Calu3 (cell line): ENCODE results near the gene CTDNEP1. TPM values are rescaled to one million over a fixed set of nuclear protein-coding genes. Genes with fewer than 3 reads are reported as not detected.

Experiments
- BruUV-seq: library from RNA; stranded (reverse); fragments of 400-500 nt; replicated peaks from 2 replicates; lab custom pipeline; 2021; lab: Mats Ljungman, UMichigan
- CTCF ChIA-PET: fragments of 300-600 bp; sonication (Branson Sonifier 250); formaldehyde crosslinking; loops from one replicate; lab custom pipeline; 2022; ENCODE audit warnings: antibody characterized with exemption; lab: Charles Lee
- DNase-seq: peaks from one replicate; pipeline ENCODE4 v3.0.0; 2022
- H3K27ac Mint-ChIP-seq: one replicate; pipeline ENCODE4 v1.8.0; 2022; ENCODE audit warnings: mixed read lengths; ENCODE audit not compliant: unreplicated experiment
- H3K27me3 Mint-ChIP-seq: one replicate; pipeline ENCODE4 v1.8.0; 2022; ENCODE audit warnings: mixed read lengths; ENCODE audit not compliant: unreplicated experiment
- H3K36me3 Mint-ChIP-seq: one replicate; pipeline ENCODE4 v1.8.0; 2022; ENCODE audit warnings: mild to moderate bottlenecking, moderate library complexity, mixed read lengths; ENCODE audit not compliant: insufficient read depth, unreplicated experiment
- H3K4me1 Mint-ChIP-seq: one replicate; pipeline ENCODE4 v1.8.0; 2022; ENCODE audit warnings: mild to moderate bottlenecking, low read depth, mixed read lengths; ENCODE audit not compliant: unreplicated experiment
- H3K4me3 Mint-ChIP-seq: one replicate; pipeline ENCODE4 v1.8.0; 2022; ENCODE audit warnings: mild to moderate bottlenecking, low read depth, moderate library complexity, mixed read lengths; ENCODE audit not compliant: unreplicated experiment
- H3K9me3 Mint-ChIP-seq: one replicate; pipeline ENCODE4 v1.8.0; 2022; ENCODE audit warnings: low read depth, mixed read lengths; ENCODE audit not compliant: unreplicated experiment
- CTCF ChIP-seq: fragments of 200-600 bp; IDR thresholded peaks from one replicate; pipeline ENCODE4 v1.8.0; 2022; ENCODE audit warnings: antibody characterized with exemption; ENCODE audit not compliant: unreplicated experiment
- intact Hi-C: fragments of 100-400 bp; cut with micrococcal nuclease; formaldehyde crosslinking; loops from one replicate; pipeline ENCODE4 v1.10.0; 2022; ENCODE audit not compliant: unreplicated experiment
- microRNA-seq: library from miRNA; unstranded; fragments of <30 nt; microRNA quantifications from one replicate; pipeline ENCODE4 v1.2.0, GENCODE V29; 2022
- total RNA-seq: library from RNA; stranded (reverse); gene quantifications from 2 replicates; pipeline ENCODE4 v1.2.3, GENCODE V29; 2022

The CTDNEP1 gene
- total RNA-seq, 1 experiment from 2014 or later = 85.2 TPM

- intact Hi-C loops = no loop called here
- Mint-ChIP-seq H3K4me1 (no peaks in the 10 kb centered on the region), H3K27ac (no peak overlapping the region), H3K36me3 (no peaks in the 10 kb centered on the region), H3K4me3 (no peak overlapping the region), H3K27me3 (peaks cover 17% of the 10 kb centered on the region), H3K9me3 (no peaks in the 10 kb centered on the region)
- BruUV-seq = no TSS peak
- CTCF ChIA-PET = no interaction called here
- DNase-seq = no peak
- no peak for TF ChIP-seq CTCF
Observed at GRCh38 chr17:7196651-7197401, 54.7 kb downstream of the CTDNEP1 start.

DNA sequence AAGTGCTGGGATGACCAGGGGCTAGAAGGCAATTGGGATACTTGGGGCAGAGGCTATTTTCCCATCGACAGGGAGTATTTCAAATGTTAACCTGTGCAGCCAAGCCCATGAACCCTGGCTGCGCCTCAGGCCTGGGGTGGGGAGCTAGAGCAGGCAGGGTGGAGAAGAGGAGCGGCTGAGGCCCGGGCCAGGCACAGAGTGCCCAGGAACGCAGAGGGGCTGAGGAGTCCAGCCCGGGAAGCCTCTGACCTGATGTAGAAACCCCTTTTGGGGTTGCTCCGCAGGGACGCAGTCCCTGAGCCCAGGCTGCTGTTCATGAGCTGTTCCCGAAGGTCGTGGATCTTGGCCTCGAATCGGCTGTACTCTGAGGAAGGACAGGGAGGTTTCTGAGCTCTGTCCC is 55.6 kb downstream of the CTDNEP1 start:
- no TSS peak for BruUV-seq
- Mint-ChIP-seq H3K9me3 (no peaks in the 10 kb centered on the region), H3K27me3 (peaks cover 21% of the 10 kb centered on the region), H3K4me1 (no peaks in the 10 kb centered on the region), H3K36me3 (no peaks in the 10 kb centered on the region), H3K4me3 (no peak overlapping the region), H3K27ac (no peak overlapping the region)
- intact Hi-C loops = no loop called here
- no peak for DNase-seq
- TF ChIP-seq CTCF = no peak
- CTCF ChIA-PET = no interaction called here

Small RNA genes lying within 50 kb of the gene (microRNA-seq; reads per million reads assigned to microRNA genes)
- gene MIR324 = 4,518 reads per million, percentile 92 among the genes with 10 or more reads in this experiment

Other genes with a start within 250 kb of the CTDNEP1 start
- 120 and 124 TPM in 2 replicates for gene RNASEK, start 239.1 kb downstream of the CTDNEP1 start, total RNA-seq
- gene BCL6B, start 228.7 kb downstream of the CTDNEP1 start, total RNA-seq = not detected in 2 replicates
- gene SLC16A13, start 215.7 kb downstream of the CTDNEP1 start, total RNA-seq = 10.4 and 11.6 TPM in 2 replicates
- gene SLC16A11, start 207.6 kb downstream of the CTDNEP1 start, total RNA-seq = not detected in 2 replicates
- gene CLEC10A, start 171.5 kb downstream of the CTDNEP1 start, total RNA-seq = not detected in 2 replicates
- not detected in 2 replicates for gene ASGR2, start 136.9 kb downstream of the CTDNEP1 start, total RNA-seq
- 0.26 TPM in 1 of 2 replicates, not detected in the other for gene ASGR1, start 72.4 kb downstream of the CTDNEP1 start, total RNA-seq
- gene DLG4, start 31.9 kb downstream of the CTDNEP1 start, total RNA-seq = 2.0 and 4.6 TPM in 2 replicates
- 552 and 615 TPM in 2 replicates for gene ACADVL, start 31.8 kb downstream of the CTDNEP1 start, total RNA-seq
- 44.8 and 45.7 TPM in 2 replicates for gene DVL2, start 17.2 kb downstream of the CTDNEP1 start, total RNA-seq
- gene PHF23, start 12.3 kb downstream of the CTDNEP1 start, total RNA-seq = 30.2 and 31.6 TPM in 2 replicates
- 183 and 188 TPM in 2 replicates for gene GABARAP, start 9.3 kb downstream of the CTDNEP1 start, total RNA-seq
- 20.3 and 21.3 TPM in 2 replicates for gene ELP5, start 481 bp upstream of the CTDNEP1 start, total RNA-seq
- gene CLDN7, start 10.7 kb upstream of the CTDNEP1 start, total RNA-seq = 266 and 314 TPM in 2 replicates
- gene SLC2A4, start 30.0 kb upstream of the CTDNEP1 start, total RNA-seq = 0.19 and 0.20 TPM in 2 replicates
- gene YBX2, start 42.9 kb upstream of the CTDNEP1 start, total RNA-seq = 0.24 and 0.49 TPM in 2 replicates
- gene EIF5A, start 55.9 kb upstream of the CTDNEP1 start, total RNA-seq = 608 and 648 TPM in 2 replicates
- 59.6 and 61.1 TPM in 2 replicates for gene GPS2, start 63.6 kb upstream of the CTDNEP1 start, total RNA-seq
- 31.9 and 33.0 TPM in 2 replicates for gene NEURL4, start 77.6 kb upstream of the CTDNEP1 start, total RNA-seq
- 4.1 TPM in 1 of 2 replicates, not detected in the other for gene ACAP1, start 84.8 kb upstream of the CTDNEP1 start, total RNA-seq
- gene KCTD11, start 100.4 kb upstream of the CTDNEP1 start, total RNA-seq = 8.5 and 9.9 TPM in 2 replicates
- not detected in 2 replicates for gene TMEM95, start 103.4 kb upstream of the CTDNEP1 start, total RNA-seq
- 7.0 and 8.6 TPM in 2 replicates for gene TNK1, start 129.4 kb upstream of the CTDNEP1 start, total RNA-seq
- 21.9 and 26.3 TPM in 2 replicates for gene PLSCR3, start 142.8 kb upstream of the CTDNEP1 start, total RNA-seq
- 47.8 and 51.5 TPM in 2 replicates for gene TMEM256, start 152.4 kb upstream of the CTDNEP1 start, total RNA-seq
- gene NLGN2, start 156.1 kb upstream of the CTDNEP1 start, total RNA-seq = 13.9 and 14.6 TPM in 2 replicates
- gene SPEM1, start 168.6 kb upstream of the CTDNEP1 start, total RNA-seq = not detected in 2 replicates
- not detected in 2 replicates for gene SPEM2, start 173.9 kb upstream of the CTDNEP1 start, total RNA-seq
- gene SPEM3, start 177.1 kb upstream of the CTDNEP1 start, total RNA-seq = not detected in 2 replicates
- 8.5 TPM in 2 replicates for gene TMEM102, start 183.7 kb upstream of the CTDNEP1 start, total RNA-seq
- 1.2 and 2.1 TPM in 2 replicates for gene FGF11, start 187.8 kb upstream of the CTDNEP1 start, total RNA-seq
- 2.4 and 3.0 TPM in 2 replicates for gene CHRNB1, start 193.3 kb upstream of the CTDNEP1 start, total RNA-seq
- gene ZBTB4, start 227.9 kb upstream of the CTDNEP1 start, total RNA-seq = 27.2 and 28.1 TPM in 2 replicates
- not detected in 2 replicates for gene SLC35G6, start 229.7 kb upstream of the CTDNEP1 start, total RNA-seq
- gene POLR2A, start 232.6 kb upstream of the CTDNEP1 start, total RNA-seq = 89.0 and 99.3 TPM in 2 replicates